Endothelial cell (in vitro differentiated cells): ENCODE results near the gene METTL24. TPM values are rescaled to one million over a fixed set of nuclear protein-coding genes. Genes with fewer than 3 reads are reported as not detected.
A peak's percentile ranks its signal among the peaks of the same experiment; 100 is the strongest.

Source experiments
- DNase-seq: peaks from one replicate; pipeline ENCODE4 v3.0.0; 2021; ENCODE audit warnings: low spot score
- H3K27ac Mint-ChIP-seq: one replicate; pipeline ENCODE4 v1.8.0; 2021; ENCODE audit warnings: mixed read lengths, inconsistent platforms; ENCODE audit not compliant: unreplicated experiment
- H3K27me3 Mint-ChIP-seq: one replicate; pipeline ENCODE4 v1.8.0; 2021; ENCODE audit warnings: mild to moderate bottlenecking, moderate library complexity, mixed read lengths, inconsistent platforms; ENCODE audit not compliant: unreplicated experiment
- H3K36me3 Mint-ChIP-seq: one replicate; pipeline ENCODE4 v1.8.0; 2021; ENCODE audit warnings: mild to moderate bottlenecking, low read depth, mixed read lengths, inconsistent platforms; ENCODE audit not compliant: unreplicated experiment
- H3K4me1 Mint-ChIP-seq: one replicate; pipeline ENCODE4 v1.8.0; 2021; ENCODE audit warnings: mild to moderate bottlenecking, mixed read lengths, inconsistent platforms; ENCODE audit not compliant: unreplicated experiment
- H3K4me3 Mint-ChIP-seq: one replicate; pipeline ENCODE4 v1.8.0; 2021; ENCODE audit warnings: mild to moderate bottlenecking, mixed read lengths, inconsistent platforms; ENCODE audit not compliant: unreplicated experiment
- H3K9me3 Mint-ChIP-seq: one replicate; pipeline ENCODE4 v1.8.0; 2021; ENCODE audit warnings: mixed read lengths, inconsistent platforms; ENCODE audit not compliant: unreplicated experiment
- CTCF ChIP-seq: fragments of 200-600 bp; sonication (generic); IDR thresholded peaks from one replicate; pipeline ENCODE4 v1.5.0; 2021; ENCODE audit warnings: antibody characterized with exemption; ENCODE audit not compliant: unreplicated experiment
- total RNA-seq: library from RNA; stranded (reverse); fragmentation: NEBNext Ultra II Directional; extraction: Animal tissue kit (Norgen Biotek cat#: 25700); gene quantifications from one replicate; pipeline ENCODE4 v1.2.1, GENCODE V29; 2021; ENCODE audit not compliant: unreplicated experiment

METTL24 gene
- total RNA-seq, 1 donor from 2014 or later, result 6.5 TPM

- TF ChIP-seq CTCF, result no peak
- Mint-ChIP-seq H3K4me3 (no peak overlapping the region), H3K9me3 (no peaks in the 10 kb centered on the region), H3K36me3 (no peaks in the 10 kb centered on the region), H3K27ac (peak overlapping the region; percentile 83), H3K4me1 (peaks cover 34% of the 10 kb centered on the region), H3K27me3 (no peaks in the 10 kb centered on the region)
- DNase-seq, result no peak
Measured at GRCh38 chr6:110390404-110390803, 32.3 kb upstream of the METTL24 start.

- Mint-ChIP-seq H3K27me3 (no peaks in the 10 kb centered on the region), H3K27ac (peak overlapping the region; percentile 83), H3K4me3 (no peak overlapping the region), H3K4me1 (peaks cover 34% of the 10 kb centered on the region), H3K36me3 (no peaks in the 10 kb centered on the region), H3K9me3 (no peaks in the 10 kb centered on the region)
- TF ChIP-seq CTCF, result no peak
- DNase-seq, result peak; percentile 22
Measured at GRCh38 chr6:110389689-110390382, 31.7 kb upstream of the METTL24 start.

GRCh38 chr6:110387986-110388385 lies 29.8 kb upstream of the METTL24 start:
- TF ChIP-seq CTCF, result no peak
- H3K9me3 Mint-ChIP-seq, result no peaks in the 10 kb centered on the region
- no peak overlapping the region for H3K4me3 Mint-ChIP-seq
- DNase-seq, result no peak
- H3K36me3 Mint-ChIP-seq, result no peaks in the 10 kb centered on the region
- H3K27ac Mint-ChIP-seq, result no peak overlapping the region
- no peaks in the 10 kb centered on the region for H3K27me3 Mint-ChIP-seq
- peaks cover 34% of the 10 kb centered on the region for H3K4me1 Mint-ChIP-seq

GRCh38 chr6:110385458-110385863 lies 27.3 kb upstream of the METTL24 start:
- H3K4me3 Mint-ChIP-seq, result no peak overlapping the region
- no peaks in the 10 kb centered on the region for H3K36me3 Mint-ChIP-seq
- peaks cover 30% of the 10 kb centered on the region for H3K4me1 Mint-ChIP-seq
- no peaks in the 10 kb centered on the region for H3K27me3 Mint-ChIP-seq
- no peak for DNase-seq
- peak overlapping the region; percentile 27 for H3K27ac Mint-ChIP-seq
- no peak for TF ChIP-seq CTCF
- H3K9me3 Mint-ChIP-seq, result no peaks in the 10 kb centered on the region

- no peak for DNase-seq
- Mint-ChIP-seq H3K36me3 (no peaks in the 10 kb centered on the region), H3K4me1 (no peaks in the 10 kb centered on the region)
Measured at GRCh38 chr6:110378552-110378951, 20.4 kb upstream of the METTL24 start.

More at GRCh38 chr6:110378552-110378951, 20.4 kb upstream of the METTL24 start:
- no peaks in the 10 kb centered on the region for H3K27me3 Mint-ChIP-seq
- H3K27ac Mint-ChIP-seq, result no peak overlapping the region
- no peak for TF ChIP-seq CTCF
- no peaks in the 10 kb centered on the region for H3K9me3 Mint-ChIP-seq
- H3K4me3 Mint-ChIP-seq, result no peak overlapping the region
